Spinal cord (tissue), 10 donors: ENCODE measurements around the gene IL11. TPM values are rescaled to one million over a fixed set of nuclear protein-coding genes. Genes with fewer than 3 reads are reported as not detected.
"Not testable (repeated sequence)": the region's sequence is repeated elsewhere in the genome, so short reads cannot be mapped to it uniquely, and the experiment has no call there.

Experiments used
- DNase-seq, 6 donors: peaks; one replicate each; pipeline versions ENCODE4 v3.0.0 to v3.0.0-alpha.2; 2013 to 2015; ENCODE audit warnings: low spot score in 6 of 6, low read depth in 4 of 6
- H3K27ac ChIP-seq: one replicate; pipeline ENCODE4 v1.5.1; 2013; ENCODE audit warnings: low read depth, low read length, control low read depth
- H3K27me3 ChIP-seq: one replicate; pipeline ENCODE4 v1.6.1; 2013; ENCODE audit warnings: low read length; ENCODE audit not compliant: control insufficient read depth, insufficient read depth
- H3K36me3 ChIP-seq: one replicate; pipeline ENCODE4 v1.6.1; 2013; ENCODE audit warnings: low read length; ENCODE audit not compliant: control insufficient read depth, insufficient read depth
- H3K4me1 ChIP-seq: one replicate; pipeline ENCODE4 v1.6.1; 2013; ENCODE audit warnings: low read length; ENCODE audit not compliant: control insufficient read depth, insufficient read depth
- H3K4me3 ChIP-seq: one replicate; pipeline ENCODE4 v1.5.1; 2013; ENCODE audit warnings: low read depth, low read length, control low read depth
- H3K9me3 ChIP-seq: one replicate; pipeline ENCODE4 v1.6.1; 2013; ENCODE audit warnings: low read length; ENCODE audit not compliant: control insufficient read depth, insufficient read depth
- WGBS: methylation state at CpG from one replicate; pipeline ENCODE4 v1.1.5; 2013; ENCODE audit warnings: missing lambda C conversion rate; ENCODE audit not compliant: insufficient coverage; 5-methylcytosine and 5-hydroxymethylcytosine counted together
- polyA plus RNA-seq, 2 donors: library from polyadenylated mRNA; unstranded; fragments of 120-200 nt; gene quantifications; one replicate each; pipeline ENCODE4 v1.2.1, GENCODE V29; 2013; ENCODE audit not compliant: insufficient read length in 2 of 2
- total RNA-seq, 2 donors: library from RNA; depleted of rRNA in 1 of 2; stranded (reverse); fragments of 120-200 nt in 1 of 2; fragments of >200 nt in 1 of 2; gene quantifications; one replicate each; pipeline versions ENCODE4 v1.2.3 to v1.2.4, GENCODE V29; 2013 to 2014
- donor health status: healthy.

Gene IL11
- total and polyA plus RNA-seq, 4 donors: 0.20 to 1.9 (median 0.87) TPM

DNA sequence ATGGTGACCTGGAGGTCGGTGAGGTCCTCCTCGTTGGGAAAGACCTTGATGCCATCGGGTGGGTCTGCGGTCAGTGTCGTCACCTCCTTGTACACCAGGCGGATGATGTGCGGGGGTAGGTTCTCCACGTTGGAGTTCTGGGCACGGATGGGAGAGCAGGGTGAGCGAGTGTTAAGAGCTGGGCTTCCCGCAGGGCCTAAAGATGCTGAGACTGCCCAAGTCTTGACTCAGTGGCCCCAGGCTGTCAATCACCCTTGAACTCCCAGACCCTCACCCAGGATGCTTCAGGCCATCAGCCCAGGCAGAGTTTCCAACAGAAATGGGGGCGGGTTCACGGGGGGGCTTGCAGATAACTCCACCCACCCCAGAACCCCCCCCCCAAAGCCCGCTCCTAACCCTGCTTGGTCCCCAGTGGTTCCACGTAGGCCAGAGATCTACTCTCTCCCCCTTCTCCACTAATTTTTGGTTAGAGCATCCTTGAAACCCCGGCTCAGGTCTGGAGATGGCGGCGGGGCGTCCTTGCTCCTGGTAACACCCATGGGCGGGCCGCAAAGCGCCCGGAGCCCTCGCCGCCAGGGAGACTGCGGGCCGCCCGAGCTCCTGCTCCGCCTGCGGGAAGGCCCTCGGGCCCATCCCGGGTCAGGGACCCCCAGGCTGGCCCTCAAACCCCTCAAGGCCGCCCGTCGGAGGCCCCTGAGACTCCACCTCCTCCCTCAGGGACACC is 36.7 kb upstream of the IL11 start:
- WGBS: 0% methylated on average over 23 of the region's 35 CpGs
- Histone ChIP-seq H3K4me3 (peak overlapping the region; percentile 59), H3K27me3 (no peaks in the 10 kb centered on the region), H3K36me3 (peaks cover 37% of the 10 kb centered on the region), H3K27ac (peak overlapping the region; percentile 78), H3K4me1 (peaks cover 38% of the 10 kb centered on the region), H3K9me3 (no peaks in the 10 kb centered on the region)
- DNase-seq: peak in 1 of 6 donors; percentile 53

DNA sequence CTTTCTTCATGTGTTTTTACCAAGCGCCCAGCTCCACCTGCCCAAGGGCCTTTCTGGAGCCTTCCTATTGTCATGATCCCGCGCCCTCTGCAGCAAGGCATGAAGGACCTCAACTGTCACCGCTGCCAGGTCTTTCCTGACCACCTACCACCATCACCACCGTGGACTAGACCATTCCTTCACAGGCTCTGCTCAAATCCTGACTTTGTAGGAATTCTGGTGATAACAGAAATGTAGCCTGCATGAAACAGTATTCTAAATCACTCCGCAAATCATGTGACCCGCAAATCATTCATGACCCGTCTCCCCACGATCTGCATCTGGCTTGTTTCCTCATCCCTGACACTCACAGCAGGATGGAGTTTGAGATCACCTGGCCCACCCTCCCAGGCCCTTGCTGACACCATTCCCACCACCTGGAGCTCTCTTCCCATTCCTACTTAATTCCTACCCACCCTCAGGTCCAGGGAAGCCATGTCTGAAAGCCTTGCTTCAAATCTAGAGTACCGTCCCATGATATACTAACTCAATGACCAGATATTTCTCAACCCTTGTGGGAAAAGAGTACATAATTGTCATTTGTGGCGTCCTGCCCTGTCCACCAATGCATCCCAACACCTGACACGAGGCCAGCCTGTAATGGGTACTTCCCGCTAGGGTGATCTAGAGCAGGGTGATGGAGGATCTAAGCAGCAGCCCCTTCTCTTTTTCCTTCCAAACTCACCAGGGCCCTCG is 36.0 kb upstream of the IL11 start:
- Histone ChIP-seq H3K4me1 (peaks cover 38% of the 10 kb centered on the region), H3K36me3 (peaks cover 44% of the 10 kb centered on the region), H3K9me3 (no peaks in the 10 kb centered on the region), H3K4me3 (peak overlapping the region; percentile 59), H3K27me3 (no peaks in the 10 kb centered on the region), H3K27ac (no peak overlapping the region)
- WGBS: 74% methylated on average over 8 of the region's 14 CpGs
- DNase-seq: no peak

DNA sequence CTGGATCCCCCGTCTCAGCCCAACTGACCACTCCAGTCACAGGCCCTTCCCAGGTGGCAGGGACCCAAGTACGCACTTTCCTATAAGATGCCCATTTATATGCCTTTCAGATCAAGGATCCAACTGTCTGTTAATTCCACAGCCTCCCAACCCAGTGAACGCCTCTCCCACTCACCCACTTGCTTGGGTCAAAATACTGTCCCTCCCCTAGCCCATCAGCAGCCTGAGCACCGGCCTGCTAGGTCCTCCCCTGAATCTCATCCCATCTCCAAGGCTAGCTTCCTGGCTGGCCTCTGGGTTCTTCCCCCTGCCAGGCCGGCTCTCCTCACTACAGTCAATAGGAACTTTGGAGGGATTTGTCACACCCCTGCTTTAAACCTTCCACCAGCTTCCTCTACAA is 35.4 kb upstream of the IL11 start:
- no peak for DNase-seq
- H3K36me3 ChIP-seq: peaks cover 50% of the 10 kb centered on the region
- peaks cover 38% of the 10 kb centered on the region for H3K4me1 ChIP-seq
- H3K27ac ChIP-seq: no peak overlapping the region
- no peaks in the 10 kb centered on the region for H3K9me3 ChIP-seq
- 79% methylated on average over 4 of the region's 5 CpGs for WGBS
- no peaks in the 10 kb centered on the region for H3K27me3 ChIP-seq
- no peak overlapping the region for H3K4me3 ChIP-seq

DNA sequence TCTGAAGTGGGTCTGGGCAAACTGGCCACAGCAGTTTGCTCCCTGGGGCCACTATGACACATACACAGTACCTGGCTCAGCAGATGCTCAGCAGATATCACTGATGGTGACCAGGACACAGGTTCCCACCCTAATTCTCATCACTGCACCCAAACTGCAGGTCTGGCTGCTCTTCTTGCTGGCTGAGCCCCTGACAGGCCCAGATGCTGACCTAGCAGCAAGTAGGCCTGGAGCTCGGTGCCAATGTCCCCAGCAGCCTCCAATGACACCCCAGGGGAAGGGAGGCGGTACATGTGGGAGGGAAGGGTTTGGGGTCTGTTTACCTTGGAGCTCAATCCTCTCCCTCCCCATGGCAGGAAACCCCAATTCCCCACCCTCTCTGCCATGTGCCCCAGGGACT is 32.2 kb upstream of the IL11 start:
- H3K9me3 ChIP-seq: no peaks in the 10 kb centered on the region
- H3K4me1 ChIP-seq: peaks cover 29% of the 10 kb centered on the region
- WGBS: no CpG with 5 or more reads among the region's 2 CpGs
- H3K27me3 ChIP-seq: no peaks in the 10 kb centered on the region
- H3K36me3 ChIP-seq: peaks cover 54% of the 10 kb centered on the region
- H3K27ac ChIP-seq: no peak overlapping the region
- DNase-seq: no peak
- no peak overlapping the region for H3K4me3 ChIP-seq

DNA sequence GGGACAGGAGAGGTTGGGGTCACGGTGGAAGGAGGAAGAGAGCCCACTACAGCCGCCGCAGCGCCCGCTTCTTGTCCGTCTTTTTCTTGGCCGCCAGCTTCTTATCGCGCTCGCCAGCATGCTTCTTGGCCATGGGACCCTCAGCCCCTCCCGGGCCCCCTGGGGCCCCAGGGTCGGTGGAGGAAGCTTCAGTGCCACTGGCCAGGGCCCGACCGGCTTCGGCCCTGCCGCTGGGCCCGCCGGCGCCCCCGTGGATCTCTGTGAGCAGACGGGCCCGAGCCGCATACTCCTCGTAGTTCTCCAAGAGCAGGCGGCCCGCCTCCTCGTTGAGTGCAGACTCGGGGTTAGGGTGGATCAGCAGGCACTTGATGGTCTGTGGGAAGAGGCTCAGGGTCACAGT is 31.1 kb upstream of the IL11 start:
- peaks cover 21% of the 10 kb centered on the region for H3K4me1 ChIP-seq
- H3K9me3 ChIP-seq, H3K27ac ChIP-seq, H3K4me3 ChIP-seq, DNase-seq, H3K27me3 ChIP-seq: not testable (repeated sequence)
- 93% methylated on average over 9 of the region's 28 CpGs for WGBS
- peaks cover 54% of the 10 kb centered on the region for H3K36me3 ChIP-seq

DNA sequence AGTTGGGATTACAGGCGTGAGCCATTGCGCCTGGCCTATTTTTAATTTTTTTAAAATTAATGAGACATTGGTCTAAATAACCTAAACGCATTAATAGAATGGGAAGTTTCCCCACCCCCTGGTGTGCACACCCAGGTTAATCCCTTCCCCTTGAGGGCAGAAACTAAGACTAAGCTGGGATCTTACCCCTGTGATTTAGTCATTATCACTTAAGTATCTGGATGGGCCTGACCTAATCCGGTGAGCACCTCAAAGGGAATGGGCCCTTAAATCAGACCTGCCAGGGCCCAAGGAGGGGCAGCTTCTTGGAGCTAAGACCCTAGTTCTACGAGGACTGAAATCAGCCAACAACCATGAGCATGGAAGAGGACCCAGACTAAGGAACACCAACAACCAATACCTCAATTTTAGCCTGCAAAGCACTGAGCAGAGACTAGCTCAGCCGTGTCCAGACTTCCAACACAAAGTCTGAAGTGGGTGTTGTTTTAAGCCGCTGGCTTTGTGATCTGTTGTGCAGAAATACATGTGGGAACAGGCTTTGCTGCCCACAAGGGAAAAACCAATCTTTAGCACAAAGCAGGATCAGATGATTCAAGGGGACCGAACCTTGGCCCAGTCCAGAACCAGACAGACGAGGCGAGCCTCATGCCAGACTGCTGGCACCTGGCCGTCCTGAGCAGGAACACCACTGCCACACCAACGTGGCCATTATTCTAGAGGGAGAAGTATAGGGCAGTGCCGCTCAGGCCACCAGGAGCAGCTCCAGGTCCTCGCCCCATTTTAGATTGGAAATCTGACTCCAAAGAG is 30.2 kb upstream of the IL11 start:
- no peak overlapping the region for H3K27ac ChIP-seq
- peaks cover 47% of the 10 kb centered on the region for H3K36me3 ChIP-seq
- peaks cover 13% of the 10 kb centered on the region for H3K4me1 ChIP-seq
- H3K4me3 ChIP-seq: no peak overlapping the region
- 88% methylated on average over 6 of the region's 14 CpGs for WGBS
- no peaks in the 10 kb centered on the region for H3K9me3 ChIP-seq
- no peak for DNase-seq
- H3K27me3 ChIP-seq: no peaks in the 10 kb centered on the region

DNA sequence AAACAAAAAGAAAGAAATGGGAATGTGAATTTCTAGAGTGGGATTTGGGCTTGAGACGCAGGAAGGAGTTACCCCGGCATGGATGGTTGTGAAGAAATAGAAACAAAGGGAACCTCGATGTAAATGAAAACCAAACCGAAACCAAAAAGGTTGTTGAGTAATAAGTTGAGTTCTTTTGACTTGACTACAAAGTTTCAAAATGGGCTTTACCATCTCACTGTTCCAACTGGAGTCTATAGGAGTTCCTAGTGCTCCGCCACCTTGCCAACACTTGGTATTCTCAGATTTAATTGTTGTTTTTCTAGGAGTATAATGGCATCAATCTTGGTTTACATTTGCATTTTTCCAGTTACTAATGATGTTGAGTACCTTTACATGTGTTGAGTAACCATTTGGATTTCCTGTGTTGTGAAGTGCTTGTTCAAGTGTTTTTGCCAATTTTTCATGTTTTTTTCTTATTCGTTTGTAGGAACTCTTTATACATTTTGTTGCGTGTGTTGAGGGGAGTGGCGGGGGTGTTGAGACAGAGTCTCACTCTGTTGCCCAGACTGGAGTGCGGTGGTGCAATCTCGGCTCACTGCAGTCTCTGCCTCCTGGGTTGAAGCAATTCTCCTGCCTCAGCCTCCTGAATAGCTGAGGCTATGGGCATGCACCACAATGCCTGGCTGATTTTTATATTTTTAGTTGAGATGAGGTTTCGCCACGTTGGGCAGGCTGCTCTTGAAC is 28.1 kb upstream of the IL11 start:
- H3K9me3 ChIP-seq: no peaks in the 10 kb centered on the region
- 93% methylated on average over 7 of the region's 12 CpGs for WGBS

DNA sequence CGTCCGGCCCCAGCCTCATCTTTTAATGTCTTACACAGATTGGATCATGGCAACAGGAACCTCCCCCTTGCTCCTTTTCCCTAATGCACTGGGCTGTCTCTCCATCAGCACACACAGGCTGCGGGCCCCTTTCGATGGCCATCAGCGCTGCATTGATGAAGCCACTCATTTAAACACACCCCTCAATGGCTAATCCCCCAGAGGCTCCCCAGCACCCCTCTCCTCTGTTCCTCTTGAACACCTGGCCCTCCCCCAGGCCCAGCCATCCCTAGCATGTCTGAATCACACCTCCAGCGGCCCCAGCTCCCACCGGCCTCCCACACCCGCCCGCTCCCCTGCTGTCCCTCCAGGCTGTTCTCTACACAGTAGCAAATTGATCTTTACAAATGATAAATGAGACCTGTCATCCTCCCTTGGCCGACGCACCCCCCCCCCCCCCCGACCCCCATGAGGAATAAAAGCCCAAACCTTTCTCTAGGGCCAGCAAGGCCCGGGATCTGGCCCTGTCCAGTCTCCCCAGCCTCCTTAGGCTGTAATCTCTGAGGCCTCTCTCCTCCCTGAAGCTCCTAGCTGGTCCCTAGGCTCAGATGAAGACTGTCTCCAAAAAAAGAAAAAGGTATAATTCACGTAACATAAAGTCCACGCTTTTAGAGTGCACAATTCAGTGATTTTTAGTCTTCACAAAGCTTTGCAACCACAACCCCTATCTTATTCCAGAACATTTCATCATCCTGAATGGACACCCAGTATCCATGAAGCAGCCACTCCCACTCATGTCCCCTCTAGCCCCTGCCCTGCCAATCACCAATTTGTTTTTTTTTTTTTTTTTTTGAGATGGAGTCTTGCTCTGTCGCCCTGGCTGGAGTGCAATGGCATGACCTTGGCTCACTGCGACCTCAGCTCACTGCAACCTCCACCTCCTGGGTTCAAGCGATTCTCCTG is 22.8 kb upstream of the IL11 start:
- WGBS: 32% methylated on average over 16 of the region's 18 CpGs
- H3K27me3 ChIP-seq: no peaks in the 10 kb centered on the region
- H3K27ac ChIP-seq: no peak overlapping the region
- DNase-seq: peak in 1 of 6 donors; percentile 1
- H3K4me1 ChIP-seq: peaks cover 25% of the 10 kb centered on the region
- H3K9me3 ChIP-seq: no peaks in the 10 kb centered on the region
- no peak overlapping the region for H3K4me3 ChIP-seq
- H3K36me3 ChIP-seq: peaks cover 48% of the 10 kb centered on the region

More for the DNA sequence above, 28.1 kb upstream of the IL11 start:
- no peak overlapping the region for H3K27ac ChIP-seq
- peaks cover 9% of the 10 kb centered on the region for H3K4me1 ChIP-seq
- DNase-seq: no peak
- H3K36me3 ChIP-seq: peaks cover 31% of the 10 kb centered on the region
- H3K4me3 ChIP-seq: no peak overlapping the region
- no peaks in the 10 kb centered on the region for H3K27me3 ChIP-seq
